Ectodermal cell (in vitro differentiated cells): ENCODE results near the gene PDE3B.
"Not testable (repeated sequence)": the region's sequence is repeated elsewhere in the genome, so short reads cannot be mapped to it uniquely, and the experiment has no call there.

ENCODE experiments used
- H3K27ac ChIP-seq: 2 replicates; pipeline ENCODE4 v1.7.0; 2013; ENCODE audit warnings: mild to moderate bottlenecking, low read depth, low read length; ENCODE audit not compliant: insufficient read depth, poor library complexity, severe bottlenecking
- H3K27me3 ChIP-seq: 2 replicates; pipeline ENCODE4 v1.7.0; 2013; ENCODE audit warnings: mild to moderate bottlenecking, low read length; ENCODE audit not compliant: insufficient read depth, control insufficient read depth, poor library complexity, severe bottlenecking
- H3K36me3 ChIP-seq: one replicate; pipeline ENCODE4 v1.7.0; 2013; ENCODE audit warnings: low read length; ENCODE audit not compliant: control insufficient read depth, insufficient read depth
- H3K4me1 ChIP-seq: one replicate; pipeline ENCODE4 v1.7.0; 2013; ENCODE audit warnings: low read length; ENCODE audit not compliant: control insufficient read depth, insufficient read depth
- H3K4me3 ChIP-seq: 2 replicates; pipeline ENCODE4 v1.7.0; 2013; ENCODE audit warnings: low read depth, low read length, control low read depth; ENCODE audit not compliant: insufficient read depth
- H3K9me3 ChIP-seq: 2 replicates; pipeline ENCODE4 v1.7.0; 2013; ENCODE audit warnings: mild to moderate bottlenecking, low read length, moderate library complexity; ENCODE audit not compliant: control insufficient read depth
- WGBS, 2 experiments: methylation state at CpG; one replicate each; pipeline ENCODE4 v1.1.7; 2013; ENCODE audit warnings: missing lambda C conversion rate in 2 of 2; 5-methylcytosine and 5-hydroxymethylcytosine counted together

PDE3B gene

DNA sequence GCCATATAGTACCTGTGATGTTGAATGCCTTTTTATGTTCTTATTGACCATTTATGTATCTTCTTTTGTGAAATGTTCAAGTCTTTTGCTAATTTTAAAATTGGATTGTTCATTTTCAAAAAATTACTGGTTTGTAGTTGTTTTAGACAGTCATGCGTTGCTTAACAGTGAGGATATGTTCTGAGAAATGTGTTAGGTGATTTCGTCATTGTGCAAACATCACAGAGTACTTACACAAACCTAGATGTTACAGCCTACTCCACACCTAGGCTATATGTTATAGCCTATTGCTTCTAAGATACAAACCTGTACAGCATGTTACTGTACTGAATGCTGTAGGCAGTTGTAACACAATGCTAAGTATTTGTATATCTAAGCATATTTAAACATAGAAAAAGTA, 32.5 kb downstream of the PDE3B start:
- H3K9me3 ChIP-seq, result no peaks in the 10 kb centered on the region
- H3K4me3 ChIP-seq, result no peak overlapping the region
- WGBS, 2 experiments, result 100% methylated on average over 1 to 2 of the region's 2 CpGs
- no peak overlapping the region for H3K27ac ChIP-seq
- H3K36me3 ChIP-seq, result no peaks in the 10 kb centered on the region
- H3K4me1 ChIP-seq, result no peaks in the 10 kb centered on the region
- no peaks in the 10 kb centered on the region for H3K27me3 ChIP-seq

DNA sequence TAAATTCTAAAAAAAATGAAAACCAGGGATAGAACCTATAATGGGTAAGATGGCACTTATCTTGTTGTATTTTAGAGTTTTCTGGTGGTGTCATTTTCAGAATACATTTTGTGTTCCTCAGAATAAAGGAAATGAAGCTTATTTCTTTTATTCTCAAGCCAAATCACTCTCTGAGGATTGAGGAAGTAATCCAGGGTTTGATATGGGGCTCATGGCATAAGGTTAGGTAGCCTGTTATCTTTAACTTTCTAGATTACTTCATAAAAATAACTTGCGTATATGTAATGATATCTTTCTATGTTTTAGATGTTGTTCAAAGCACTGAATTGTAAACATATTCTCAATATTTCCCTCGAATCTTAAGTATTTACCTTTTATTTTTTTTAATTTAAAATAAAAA, 33.5 kb downstream of the PDE3B start:
- no peaks in the 10 kb centered on the region for H3K36me3 ChIP-seq
- whole genome bisulfite sequencing, 2 experiments, result no CpG with 5 or more reads among the region's 2 CpGs

DNA sequence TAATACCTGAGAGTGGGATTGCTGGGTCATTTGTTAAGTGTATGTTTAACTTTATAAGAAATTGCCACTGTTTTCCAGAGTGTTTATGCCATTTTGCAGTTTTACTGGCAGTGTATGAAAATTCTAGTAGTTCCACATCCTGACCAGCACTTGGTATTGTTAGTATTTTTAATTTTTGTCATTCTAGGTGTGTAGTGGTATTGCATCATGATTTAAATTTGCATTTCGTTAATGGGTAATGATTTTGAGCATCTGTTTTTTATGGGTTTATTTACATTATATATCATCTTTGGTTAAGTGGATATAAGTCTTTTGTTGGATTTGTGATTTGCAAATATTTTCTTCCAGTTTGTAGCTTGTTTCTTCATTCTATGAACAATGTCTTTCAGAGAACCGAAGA, 34.7 kb downstream of the PDE3B start:
- H3K9me3 ChIP-seq, result no peaks in the 10 kb centered on the region
- no peaks in the 10 kb centered on the region for H3K36me3 ChIP-seq
- no peaks in the 10 kb centered on the region for H3K27me3 ChIP-seq
- H3K4me1 ChIP-seq, result no peaks in the 10 kb centered on the region
- H3K4me3 ChIP-seq, result no peak overlapping the region
- 90 to 100% methylated on average over 1 to 2 of the region's 2 CpGs for WGBS, 2 experiments
- no peak overlapping the region for H3K27ac ChIP-seq

More for the DNA sequence above, 33.5 kb downstream of the PDE3B start:
- H3K4me1 ChIP-seq, result no peaks in the 10 kb centered on the region
- H3K27me3 ChIP-seq, result no peaks in the 10 kb centered on the region
- no peak overlapping the region for H3K27ac ChIP-seq
- H3K4me3 ChIP-seq, result no peak overlapping the region
- no peaks in the 10 kb centered on the region for H3K9me3 ChIP-seq

DNA sequence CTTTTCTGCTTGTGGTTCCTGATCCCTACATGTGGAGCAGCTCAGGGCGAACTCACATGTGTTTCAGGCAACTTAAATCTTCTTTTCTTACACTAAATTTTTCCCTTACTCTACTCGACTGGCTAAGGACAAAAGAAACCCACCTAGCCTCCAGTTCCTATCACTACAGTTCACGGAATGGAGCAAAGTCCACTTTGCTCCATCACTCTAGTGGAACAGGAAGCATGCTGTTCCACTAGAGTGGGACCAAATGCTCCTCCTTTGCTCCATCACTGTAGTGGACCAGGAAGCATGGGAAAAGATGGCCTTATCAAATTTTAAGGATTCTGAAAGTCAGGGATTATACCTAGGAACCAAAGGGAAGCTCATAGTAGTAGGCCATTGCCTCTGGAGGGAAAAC, 36.1 kb downstream of the PDE3B start:
- Histone ChIP-seq H3K4me3 (no peak overlapping the region), H3K4me1 (no peaks in the 10 kb centered on the region), H3K27ac (no peak overlapping the region), H3K27me3 (no peaks in the 10 kb centered on the region), H3K9me3 (no peaks in the 10 kb centered on the region), H3K36me3 (no peaks in the 10 kb centered on the region)
- WGBS, 2 experiments, result 92 to 93% methylated on average over 3 of the region's 3 CpGs

DNA sequence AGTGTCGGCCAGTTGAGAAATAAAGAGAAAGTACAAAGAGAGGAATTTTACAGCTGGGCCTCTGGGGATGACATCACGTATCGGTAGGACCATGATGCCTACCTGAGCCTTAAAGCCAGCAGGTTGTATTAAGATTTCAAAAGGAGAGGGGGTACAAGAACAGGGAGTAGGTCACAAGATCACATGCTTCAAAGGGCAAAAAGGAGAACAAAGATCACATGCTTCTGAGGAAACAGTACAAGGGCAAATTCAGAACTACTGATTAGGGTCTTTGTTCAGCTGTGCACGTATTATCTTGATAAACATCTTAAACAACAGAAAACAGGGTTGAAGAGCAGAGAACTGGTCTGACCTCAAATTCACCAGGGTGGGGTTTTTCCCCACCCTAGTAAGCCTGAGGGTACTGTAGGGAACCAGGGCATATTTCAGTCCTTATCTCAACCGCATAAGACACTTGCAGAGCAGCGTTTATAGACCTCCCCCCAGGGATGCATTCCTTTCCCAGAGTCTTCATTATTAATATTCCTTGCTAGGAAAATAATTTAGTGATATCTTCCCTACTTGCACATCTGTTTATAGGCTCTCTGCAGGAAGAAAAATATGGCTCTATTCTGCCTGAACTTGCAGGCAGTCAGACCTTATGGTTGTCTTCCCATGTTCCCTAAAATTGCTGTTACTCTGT, 40.8 kb downstream of the PDE3B start:
- WGBS, 2 experiments, result 94 to 95% methylated on average over 6 of the region's 6 CpGs
- H3K27me3 ChIP-seq, H3K36me3 ChIP-seq, H3K9me3 ChIP-seq, H3K27ac ChIP-seq, H3K4me3 ChIP-seq, H3K4me1 ChIP-seq: not testable (repeated sequence)

DNA sequence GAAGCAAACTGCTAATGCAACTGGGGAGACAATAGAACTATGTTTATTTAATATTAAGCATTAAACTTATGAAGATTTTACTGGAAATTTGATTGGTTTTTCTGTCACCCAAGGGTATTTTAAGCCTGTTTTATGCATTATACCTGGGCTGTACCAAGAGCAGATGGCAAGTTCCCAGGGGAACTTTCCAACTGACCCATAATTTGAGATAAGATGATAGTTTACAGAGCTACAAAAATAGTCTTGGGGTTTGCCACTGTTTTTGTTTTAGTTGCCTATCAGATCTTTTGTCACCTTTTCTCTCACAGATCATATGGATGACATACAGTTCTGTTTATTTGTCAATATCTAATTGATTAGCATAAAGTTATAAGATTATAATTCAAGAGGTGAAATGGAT, 43.9 kb downstream of the PDE3B start:
- Histone ChIP-seq H3K4me1 (no peaks in the 10 kb centered on the region), H3K27ac (no peak overlapping the region), H3K9me3 (no peaks in the 10 kb centered on the region), H3K27me3 (no peaks in the 10 kb centered on the region), H3K36me3 (no peaks in the 10 kb centered on the region), H3K4me3 (no peak overlapping the region)

DNA sequence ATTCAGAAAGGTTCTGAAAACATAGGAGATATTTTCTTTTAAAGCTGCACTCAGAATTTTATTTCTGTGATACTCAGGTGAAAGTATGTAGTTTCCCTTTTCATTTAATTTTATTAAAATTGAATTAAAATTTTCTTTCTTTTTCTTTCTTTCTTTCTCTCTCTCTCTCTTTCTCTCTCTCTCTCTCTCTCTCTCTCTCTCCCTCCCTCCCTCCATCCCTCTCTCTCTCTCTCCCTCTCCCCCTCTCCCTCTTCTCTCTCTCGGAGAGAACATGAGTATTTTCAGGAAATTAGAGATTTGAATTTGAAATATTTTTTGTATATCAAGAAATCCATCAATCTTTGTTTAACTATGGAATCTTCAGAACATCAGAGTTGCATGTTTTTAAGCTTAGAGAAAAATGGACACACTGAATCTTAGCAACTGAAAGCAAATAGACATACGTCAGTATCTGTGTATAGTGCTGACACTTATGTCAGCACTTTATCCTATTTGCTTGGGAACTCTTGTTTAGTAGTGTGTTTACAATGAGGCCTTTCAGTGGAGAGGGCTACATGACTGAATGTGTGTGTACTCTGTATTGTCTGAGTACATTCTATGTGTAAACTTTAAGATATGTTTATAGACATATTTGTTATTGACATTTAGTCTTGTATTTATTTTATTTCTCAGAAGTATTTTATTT, 44.5 kb downstream of the PDE3B start:
- no peak overlapping the region for H3K4me3 ChIP-seq
- H3K9me3 ChIP-seq, result no peaks in the 10 kb centered on the region
- no peaks in the 10 kb centered on the region for H3K36me3 ChIP-seq
- no peaks in the 10 kb centered on the region for H3K27me3 ChIP-seq
- 97 to 100% methylated on average over 1 of the region's 2 CpGs for WGBS, 2 experiments
- no peaks in the 10 kb centered on the region for H3K4me1 ChIP-seq
- no peak overlapping the region for H3K27ac ChIP-seq

DNA sequence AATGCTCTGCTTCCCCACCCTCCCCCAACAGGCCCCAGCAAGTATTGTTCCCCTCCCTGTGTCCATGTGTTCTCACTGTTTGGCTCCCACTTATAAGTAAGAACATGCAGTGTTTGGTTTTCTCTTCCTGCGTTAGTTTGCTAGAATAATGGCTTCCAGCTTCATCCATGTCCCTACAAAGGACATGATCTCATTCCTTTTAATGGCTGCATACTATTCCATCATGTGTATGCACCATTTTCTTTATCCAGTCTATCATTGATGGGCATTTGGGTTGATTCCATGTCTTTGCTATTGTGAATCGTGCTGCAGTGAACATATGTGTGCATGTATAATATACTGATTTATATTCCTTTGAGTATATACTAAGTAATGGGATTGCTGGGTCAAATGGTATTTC, 52.1 kb downstream of the PDE3B start:
- 79 to 96% methylated on average over 1 to 2 of the region's 2 CpGs for WGBS, 2 experiments

DNA sequence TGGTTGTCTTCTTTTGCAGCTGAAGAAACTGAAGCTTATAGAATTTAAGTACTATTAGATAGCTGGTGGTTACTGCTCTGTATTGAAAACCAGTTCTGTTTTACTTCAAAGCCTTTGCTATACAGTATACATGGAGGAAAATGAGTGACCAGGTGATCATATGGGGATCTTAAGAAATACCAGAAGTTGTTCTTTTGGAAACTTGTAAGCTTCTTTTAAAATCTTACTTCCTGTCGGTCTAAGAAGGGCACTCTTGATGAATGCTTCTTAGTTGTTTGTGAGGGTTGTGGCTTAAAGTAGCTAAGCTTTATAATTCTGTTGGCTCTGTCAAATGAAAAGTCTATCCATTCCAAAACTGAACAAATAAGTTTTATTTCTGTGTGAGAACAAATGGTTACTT, 55.2 kb downstream of the PDE3B start:
- H3K4me1 ChIP-seq, result no peaks in the 10 kb centered on the region
- WGBS, 2 experiments, result 95 to 100% methylated on average over 1 of the region's 1 CpG

More for the DNA sequence above, 52.1 kb downstream of the PDE3B start:
- not testable (repeated sequence) for H3K4me1 ChIP-seq, H3K9me3 ChIP-seq, H3K4me3 ChIP-seq, H3K27ac ChIP-seq, H3K36me3 ChIP-seq, H3K27me3 ChIP-seq

DNA sequence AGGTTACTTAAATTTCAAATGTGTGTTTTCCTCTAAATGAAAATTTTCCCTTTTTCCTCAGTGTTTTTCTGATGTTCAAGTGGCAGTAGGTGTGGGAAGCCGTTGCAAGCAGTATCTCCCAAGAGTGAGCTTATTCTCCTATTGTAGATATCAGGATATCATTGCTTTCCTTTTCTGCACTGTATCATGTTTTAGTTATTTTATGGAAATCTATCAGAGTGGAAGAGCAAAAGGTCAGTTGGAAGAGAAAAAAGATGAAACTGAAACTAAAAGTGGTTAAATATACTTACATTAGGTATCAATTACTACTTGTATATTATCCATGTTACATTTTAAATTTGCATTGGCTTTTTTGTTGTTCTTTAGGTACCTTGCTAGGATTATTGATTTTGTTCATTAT, 57.0 kb downstream of the PDE3B start:
- Histone ChIP-seq H3K27ac (no peak overlapping the region), H3K27me3 (no peaks in the 10 kb centered on the region), H3K9me3 (no peaks in the 10 kb centered on the region), H3K4me1 (no peaks in the 10 kb centered on the region), H3K36me3 (no peaks in the 10 kb centered on the region), H3K4me3 (no peak overlapping the region)
- WGBS, 2 experiments, result 89% methylated on average over 1 of the region's 1 CpG; no CpG with 5 or more reads in 1 of the 2 experiments

More for the DNA sequence above, 55.2 kb downstream of the PDE3B start:
- no peaks in the 10 kb centered on the region for H3K27me3 ChIP-seq
- H3K4me3 ChIP-seq, result no peak overlapping the region
- no peaks in the 10 kb centered on the region for H3K36me3 ChIP-seq
- no peak overlapping the region for H3K27ac ChIP-seq
- H3K9me3 ChIP-seq, result no peaks in the 10 kb centered on the region
